Measurements from ENCODE around the gene CCSAP. TPM values are rescaled to one million over a fixed set of nuclear protein-coding genes. Genes with fewer than 3 reads are reported as not detected.

Gene CCSAP
- total RNA-seq, 1 experiment from 2014 or later, result 11.3 TPM

GRCh38 chr1:229298420-229298819 lies 44.4 kb downstream of the CCSAP start:
- Mint-ChIP-seq H3K4me3 (ENCODE audit: unreplicated experiment) (no peak overlapping the region), H3K9me3 (ENCODE audit: unreplicated experiment) (no peaks in the 10 kb centered on the region), H3K27me3 (ENCODE audit: insufficient read depth, unreplicated experiment) (no peaks in the 10 kb centered on the region), H3K4me1 (ENCODE audit: insufficient read depth, unreplicated experiment) (peaks cover 16% of the 10 kb centered on the region), H3K27ac (ENCODE audit: low read depth, unreplicated experiment) (no peak overlapping the region), H3K36me3 (ENCODE audit: insufficient read depth, unreplicated experiment) (peaks cover 37% of the 10 kb centered on the region)
- no TSS peak for BruUV-seq (replicated peaks)
- DNase-seq (ENCODE audit: unreplicated experiment), result no peak
- intact Hi-C loops (cut with micrococcal nuclease), result no loop called here
- TF ChIP-seq CTCF (IDR thresholded peaks at IDR 0.05; ENCODE audit: unreplicated experiment), result no peak
- ChIA-PET CTCF (interaction anchor here (0.7 to 1.4 kb wide), 2 partner anchors 10 to 183 kb away, joined by 5 to 6 read pairs; no protein-coding TSS in a partner anchor), POLR2A (interaction anchor here (0.6 to 2.2 kb wide), 5 partner anchors 20 to 68 kb away, joined by 3 to 6 read pairs (median 4); no protein-coding TSS in a partner anchor)

GRCh38 chr1:229297746-229298145 lies 45.1 kb downstream of the CCSAP start:
- Mint-ChIP-seq H3K36me3 (ENCODE audit: insufficient read depth, unreplicated experiment) (peaks cover 30% of the 10 kb centered on the region), H3K4me1 (ENCODE audit: insufficient read depth, unreplicated experiment) (peaks cover 16% of the 10 kb centered on the region), H3K27me3 (ENCODE audit: insufficient read depth, unreplicated experiment) (no peaks in the 10 kb centered on the region), H3K27ac (ENCODE audit: low read depth, unreplicated experiment) (no peak overlapping the region), H3K9me3 (ENCODE audit: unreplicated experiment) (no peaks in the 10 kb centered on the region), H3K4me3 (ENCODE audit: unreplicated experiment) (no peak overlapping the region)
- DNase-seq (ENCODE audit: unreplicated experiment), result no peak
- TSS peak; percentile 5 for BruUV-seq (replicated peaks)
- TF ChIP-seq CTCF (IDR thresholded peaks at IDR 0.05; ENCODE audit: unreplicated experiment), result no peak
- POLR2A ChIA-PET, result no interaction called here
- intact Hi-C loops (cut with micrococcal nuclease), result no loop called here
- CTCF ChIA-PET, result interaction anchor here (0.7 kb wide), 1 partner anchor 11 kb away, joined by 5 read pairs; no protein-coding TSS in a partner anchor

GRCh38 chr1:229296541-229296941 lies 46.3 kb downstream of the CCSAP start:
- no TSS peak for BruUV-seq (replicated peaks)
- peak overlapping the region; percentile 14 for H3K27ac Mint-ChIP-seq (ENCODE audit: low read depth, unreplicated experiment)
- ChIA-PET CTCF (interaction anchor here (0.6 to 1.5 kb wide), 3 partner anchors 35 to 470 kb away, joined by 3 to 4 read pairs (median 3); no protein-coding TSS in a partner anchor), POLR2A (interaction anchor here (0.7 to 1.6 kb wide), 4 partner anchors 9 to 32 kb away, joined by 3 to 5 read pairs (median 4); partner anchors contain the start of gene RAB4A)
- H3K27me3 Mint-ChIP-seq (ENCODE audit: insufficient read depth, unreplicated experiment), result no peaks in the 10 kb centered on the region
- peaks cover 16% of the 10 kb centered on the region for H3K4me1 Mint-ChIP-seq (ENCODE audit: insufficient read depth, unreplicated experiment)
- no peak overlapping the region for H3K4me3 Mint-ChIP-seq (ENCODE audit: unreplicated experiment)
- no peaks in the 10 kb centered on the region for H3K9me3 Mint-ChIP-seq (ENCODE audit: unreplicated experiment)
- H3K36me3 Mint-ChIP-seq (ENCODE audit: insufficient read depth, unreplicated experiment), result peaks cover 27% of the 10 kb centered on the region
- intact Hi-C loops (cut with micrococcal nuclease), result no loop called here
- no peak for DNase-seq (ENCODE audit: unreplicated experiment)
- no peak for TF ChIP-seq CTCF (IDR thresholded peaks at IDR 0.05; ENCODE audit: unreplicated experiment)

GRCh38 chr1:229295745-229296144 lies 47.1 kb downstream of the CCSAP start:
- intact Hi-C loops (cut with micrococcal nuclease), result no loop called here
- no peak for DNase-seq (ENCODE audit: unreplicated experiment)
- no peaks in the 10 kb centered on the region for H3K9me3 Mint-ChIP-seq (ENCODE audit: unreplicated experiment)
- POLR2A ChIA-PET, result interaction anchor here (0.7 to 1.6 kb wide), 4 partner anchors 8 to 32 kb away, joined by 3 to 5 read pairs (median 4); partner anchors contain the start of gene RAB4A
- CTCF ChIA-PET, result interaction anchor here (1.2 to 1.5 kb wide), 3 partner anchors 14 to 41 kb away, joined by 3 read pairs; no protein-coding TSS in a partner anchor
- peaks cover 16% of the 10 kb centered on the region for H3K4me1 Mint-ChIP-seq (ENCODE audit: insufficient read depth, unreplicated experiment)
- no peak for TF ChIP-seq CTCF (IDR thresholded peaks at IDR 0.05; ENCODE audit: unreplicated experiment)
- no peak overlapping the region for H3K27ac Mint-ChIP-seq (ENCODE audit: low read depth, unreplicated experiment)
- H3K27me3 Mint-ChIP-seq (ENCODE audit: insufficient read depth, unreplicated experiment), result no peaks in the 10 kb centered on the region
- H3K4me3 Mint-ChIP-seq (ENCODE audit: unreplicated experiment), result no peak overlapping the region
- H3K36me3 Mint-ChIP-seq (ENCODE audit: insufficient read depth, unreplicated experiment), result peaks cover 33% of the 10 kb centered on the region
- no TSS peak for BruUV-seq (replicated peaks)

Data from MCF 10A (cell line).